ENCODE data around the gene COL27A1.

GRCh38 chr9:114307899-114308267, 152.5 kb downstream of the COL27A1 start:
- no peak for TF ChIP-seq REST (IDR thresholded peaks at IDR 0.05; ENCODE audit: insufficient read depth in 1 of 2, low read depth in 2 of 2, low read length in 2 of 2)
- no peak for TF ChIP-seq POLR2AphosphoS5 (IDR thresholded peaks at IDR 0.05; ENCODE audit: low read depth, low read length)
- TF ChIP-seq TAF1 (IDR thresholded peaks at IDR 0.05; ENCODE audit: borderline replicate concordance, insufficient read depth, low read length) = no peak
- no peak for TF ChIP-seq SIN3A (IDR thresholded peaks at IDR 0.05; ENCODE audit: borderline replicate concordance, insufficient read depth, low read length)
